ENCODE results near the gene PRRC2B. TPM values are rescaled to one million over a fixed set of nuclear protein-coding genes. Genes with fewer than 3 reads are reported as not detected.
"Not testable (repeated sequence)": the region's sequence is repeated elsewhere in the genome, so short reads cannot be mapped to it uniquely, and the experiment has no call there.

The PRRC2B gene
- total RNA-seq, 1 donor from 2014 or later: 118 TPM

GRCh38 chr9:131472085-131472484 is 78.2 kb downstream of the PRRC2B start:
- not testable (repeated sequence) for DNase-seq

- no peak for DNase-seq
Observed at GRCh38 chr9:131473198-131473885, 79.5 kb downstream of the PRRC2B start.

- DNase-seq: no peak
Observed at GRCh38 chr9:131473891-131474290, 80.0 kb downstream of the PRRC2B start.

GRCh38 chr9:131474711-131475110 is 80.8 kb downstream of the PRRC2B start:
- no peak for DNase-seq

- no peak for DNase-seq
Observed at GRCh38 chr9:131475111-131475955, 81.4 kb downstream of the PRRC2B start.

GRCh38 chr9:131475956-131476776 is 82.3 kb downstream of the PRRC2B start:
- DNase-seq: no peak

GRCh38 chr9:131476777-131477345 is 83.0 kb downstream of the PRRC2B start:
- no peak for DNase-seq

GRCh38 chr9:131477367-131477766 is 83.5 kb downstream of the PRRC2B start:
- DNase-seq: no peak

GRCh38 chr9:131477816-131478419 is 84.0 kb downstream of the PRRC2B start:
- DNase-seq: no peak

GRCh38 chr9:131478421-131478868 is 84.6 kb downstream of the PRRC2B start:
- no peak for DNase-seq

- DNase-seq: no peak
Observed at GRCh38 chr9:131478911-131479310, 85.0 kb downstream of the PRRC2B start.

GRCh38 chr9:131480258-131480657 is 86.4 kb downstream of the PRRC2B start:
- no peak for DNase-seq

- DNase-seq: no peak
Observed at GRCh38 chr9:131481441-131482342, 87.8 kb downstream of the PRRC2B start.

GRCh38 chr9:131482343-131483006 is 88.6 kb downstream of the PRRC2B start:
- no peak for DNase-seq

GRCh38 chr9:131483319-131484050 is 89.6 kb downstream of the PRRC2B start:
- no peak for DNase-seq

GRCh38 chr9:131484051-131484445 is 90.2 kb downstream of the PRRC2B start:
- DNase-seq: no peak

GRCh38 chr9:131484560-131485185 is 90.8 kb downstream of the PRRC2B start:
- no peak for DNase-seq

GRCh38 chr9:131485206-131485605 is 91.3 kb downstream of the PRRC2B start:
- DNase-seq: no peak

Data from occipital lobe (tissue), 2 donors.